ENCODE results near the gene NDUFA6. TPM values are rescaled to one million over a fixed set of nuclear protein-coding genes. Genes with fewer than 3 reads are reported as not detected.
"Not testable (repeated sequence)": the region's sequence is repeated elsewhere in the genome, so short reads cannot be mapped to it uniquely, and the experiment has no call there.

NDUFA6 gene
- total RNA-seq, 2 experiments from 2014 or later: 52.8 to 59.8 TPM

DNA sequence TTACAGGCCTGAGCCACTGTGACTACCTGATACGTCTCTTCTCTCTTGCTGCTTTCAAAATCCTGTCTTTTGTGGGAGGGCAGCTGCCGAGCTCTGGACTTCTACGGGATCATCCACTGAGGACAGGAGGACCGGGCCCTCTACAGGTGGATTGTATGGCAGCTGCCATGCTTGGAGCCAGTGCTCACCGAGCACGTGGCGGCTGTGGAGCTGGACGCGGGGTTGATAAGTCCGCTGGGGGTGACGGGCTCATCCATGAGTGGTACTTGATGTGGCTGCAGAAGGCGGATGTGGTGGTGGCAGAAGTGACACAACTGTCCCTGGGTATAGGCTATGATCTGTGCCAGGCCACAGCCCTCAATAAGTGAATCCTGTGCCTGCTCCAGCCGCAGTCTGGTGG, 41.9 kb upstream of the NDUFA6 start:
- POLR2A ChIA-PET: interaction anchor here (1.3 kb wide), 2 partner anchors 11 to 42 kb away, joined by 4 read pairs; partner anchors contain the start of gene NDUFA6
- no peak overlapping the region for H3K4me3 Mint-ChIP-seq

GRCh38 chr22:42131562-42131961, 41.0 kb upstream of the NDUFA6 start:
- intact Hi-C loops (cut with DNase I, micrococcal nuclease): loop anchor here in 1 of 2 experiments (5.0 kb wide), 1 partner anchor 34 kb away; no protein-coding TSS in a partner anchor
- no peaks in the 10 kb centered on the region for H3K36me3 Mint-ChIP-seq (ENCODE audit: low read depth)
- POLR2A ChIA-PET: no interaction called here

More for the DNA sequence above, 41.9 kb upstream of the NDUFA6 start:
- Mint-ChIP-seq H3K9me3 (no peaks in the 10 kb centered on the region), H3K27ac (no peak overlapping the region), H3K36me3 (ENCODE audit: low read depth) (no peaks in the 10 kb centered on the region), H3K27me3 (no peaks in the 10 kb centered on the region), H3K4me1 (ENCODE audit: low read depth) (peaks cover 9% of the 10 kb centered on the region)
- CTCF ChIA-PET: no interaction called here
- Histone ChIP-seq H3K4me3 (ENCODE audit: low read length) (no peak overlapping the region), H3K9me3 (ENCODE audit: control insufficient read depth in 1 of 2, insufficient read depth in 1 of 2, low read length in 2 of 2) (peaks cover 0 to 6% of the 10 kb centered on the region in 2 experiments), H3K4me1 (ENCODE audit: insufficient read depth, low read length) (no peaks in the 10 kb centered on the region), H3K36me3 (ENCODE audit: insufficient read depth, low read length) (no peaks in the 10 kb centered on the region), H3K27ac (ENCODE audit: low read depth in 1 of 2, low read length in 2 of 2) (no peak overlapping the region), H3K27me3 (ENCODE audit: control insufficient read depth in 1 of 2, insufficient read depth in 2 of 2, low read length in 2 of 2) (no peaks in the 10 kb centered on the region)
- no peak for TF ChIP-seq CTCF (IDR thresholded peaks at IDR 0.05)
- intact Hi-C loops (cut with DNase I, micrococcal nuclease): loop anchor here in 1 of 2 experiments (5.0 kb wide), 1 partner anchor 35 kb away; no protein-coding TSS in a partner anchor
- ATAC-seq (ENCODE audit: poor library complexity) (no peak), DNase-seq (no peak)

DNA sequence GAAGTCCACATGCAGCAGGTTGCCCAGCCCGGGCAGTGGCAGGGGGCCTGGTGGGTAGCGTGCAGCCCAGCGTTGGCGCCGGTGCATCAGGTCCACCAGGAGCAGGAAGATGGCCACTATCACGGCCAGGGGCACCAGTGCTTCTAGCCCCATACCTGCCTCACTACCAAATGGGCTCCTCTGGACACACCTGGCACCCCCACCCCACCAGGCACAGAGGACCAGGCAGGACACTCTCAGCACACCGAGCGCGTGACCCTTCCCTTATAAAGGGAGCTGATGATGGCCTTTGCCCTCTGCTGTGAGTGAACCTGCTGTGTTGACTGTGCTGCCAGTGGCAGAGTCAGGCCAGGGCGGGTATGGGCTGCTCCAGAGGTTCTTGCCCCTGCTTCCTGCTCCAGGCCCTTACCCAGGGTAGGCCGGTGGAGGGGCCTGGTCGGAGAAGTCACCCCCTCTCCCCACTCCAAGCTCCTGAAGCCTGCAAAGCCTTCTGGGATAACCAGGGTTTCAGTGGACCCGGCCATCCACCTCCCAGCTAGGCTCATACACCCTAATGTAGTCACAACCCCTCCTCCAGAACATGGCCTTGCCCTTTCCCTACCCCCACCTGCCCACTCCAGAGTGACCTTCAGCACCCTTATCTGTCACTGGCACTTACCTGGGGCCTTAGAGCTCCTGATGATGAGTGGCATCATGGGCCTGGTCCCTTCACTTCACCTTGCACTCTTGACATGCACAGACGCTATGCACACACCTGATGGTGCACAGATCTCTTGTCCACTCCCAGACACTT, 40.3 kb upstream of the NDUFA6 start, which contains the start of gene CYP2D6:
Gene CYP2D6, minus strand, starts transcription at position 172 of the 793 bp plus-strand sequence. Its CDS starts 19 bp downstream, at position 153.
- ATAC-seq (ENCODE audit: poor library complexity); POLR2A ChIA-PET; H3K4me1 Mint-ChIP-seq (ENCODE audit: low read depth): not testable (repeated sequence)

More at GRCh38 chr22:42131562-42131961, 41.0 kb upstream of the NDUFA6 start:
- no peaks in the 10 kb centered on the region for H3K4me1 ChIP-seq (ENCODE audit: insufficient read depth, low read length)
- no peak overlapping the region for H3K27ac ChIP-seq (ENCODE audit: low read depth in 1 of 2, low read length in 2 of 2)
- H3K27ac Mint-ChIP-seq: no peak overlapping the region
- no peak overlapping the region for H3K4me3 Mint-ChIP-seq
- H3K36me3 ChIP-seq (ENCODE audit: insufficient read depth, low read length): no peaks in the 10 kb centered on the region
- H3K4me1 Mint-ChIP-seq (ENCODE audit: low read depth): peaks cover 9% of the 10 kb centered on the region
- H3K27me3 Mint-ChIP-seq: no peaks in the 10 kb centered on the region
- no peaks in the 10 kb centered on the region for H3K9me3 Mint-ChIP-seq
- ATAC-seq (ENCODE audit: poor library complexity): no peak
- H3K4me3 ChIP-seq (ENCODE audit: low read length): no peak overlapping the region
- no peak for DNase-seq
- CTCF ChIA-PET: no interaction called here
- no peak for TF ChIP-seq CTCF (IDR thresholded peaks at IDR 0.05)
- no peaks in the 10 kb centered on the region for H3K27me3 ChIP-seq (ENCODE audit: control insufficient read depth in 1 of 2, insufficient read depth in 2 of 2, low read length in 2 of 2)
- H3K9me3 ChIP-seq (ENCODE audit: control insufficient read depth in 1 of 2, insufficient read depth in 1 of 2, low read length in 2 of 2): peaks cover 0 to 6% of the 10 kb centered on the region in 2 experiments

DNA sequence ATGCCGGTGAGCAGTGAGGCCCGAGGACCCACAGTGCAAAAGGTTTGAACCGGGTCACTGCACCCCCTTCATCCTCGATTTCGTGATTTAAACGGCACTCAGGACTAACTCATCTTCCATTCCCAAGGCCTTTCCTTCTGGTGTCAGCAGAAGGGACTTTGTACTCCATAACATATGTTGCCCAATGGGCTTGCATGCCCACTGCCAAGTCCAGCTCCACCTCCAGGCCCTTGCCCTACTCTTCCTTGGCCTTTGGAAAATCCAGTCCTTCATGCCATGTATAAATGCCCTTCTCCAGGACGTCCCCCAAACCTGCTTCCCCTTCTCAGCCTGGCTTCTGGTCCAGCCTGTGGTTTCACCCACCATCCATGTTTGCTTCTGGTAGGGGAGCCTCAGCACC, 39.6 kb upstream of the NDUFA6 start:
- H3K36me3 ChIP-seq (ENCODE audit: insufficient read depth, low read length); POLR2A ChIA-PET; H3K27me3 Mint-ChIP-seq; CTCF ChIA-PET; H3K27ac ChIP-seq (ENCODE audit: low read depth in 1 of 2, low read length in 2 of 2); H3K9me3 Mint-ChIP-seq; H3K4me3 ChIP-seq (ENCODE audit: low read length); H3K4me3 Mint-ChIP-seq; H3K36me3 Mint-ChIP-seq (ENCODE audit: low read depth); H3K4me1 ChIP-seq (ENCODE audit: insufficient read depth, low read length); ATAC-seq (ENCODE audit: poor library complexity); H3K27ac Mint-ChIP-seq; H3K27me3 ChIP-seq (ENCODE audit: control insufficient read depth in 1 of 2, insufficient read depth in 2 of 2, low read length in 2 of 2); DNase-seq; H3K4me1 Mint-ChIP-seq (ENCODE audit: low read depth); H3K9me3 ChIP-seq (ENCODE audit: control insufficient read depth in 1 of 2, insufficient read depth in 1 of 2, low read length in 2 of 2): not testable (repeated sequence)
- intact Hi-C loops (cut with DNase I, micrococcal nuclease): loop anchor here in 1 of 2 experiments (5.0 kb wide), 1 partner anchor 33 kb away; no protein-coding TSS in a partner anchor

More for the DNA sequence above, 40.3 kb upstream of the NDUFA6 start, which contains the start of gene CYP2D6:
- intact Hi-C loops (cut with DNase I, micrococcal nuclease): loop anchor here in 1 of 2 experiments (5.0 kb wide), 1 partner anchor 34 kb away; no protein-coding TSS in a partner anchor
- H3K9me3 Mint-ChIP-seq; H3K4me1 ChIP-seq (ENCODE audit: insufficient read depth, low read length); H3K9me3 ChIP-seq (ENCODE audit: control insufficient read depth in 1 of 2, insufficient read depth in 1 of 2, low read length in 2 of 2); H3K27ac ChIP-seq (ENCODE audit: low read depth in 1 of 2, low read length in 2 of 2); H3K4me3 Mint-ChIP-seq; CTCF ChIA-PET; H3K27me3 ChIP-seq (ENCODE audit: control insufficient read depth in 1 of 2, insufficient read depth in 2 of 2, low read length in 2 of 2); H3K36me3 ChIP-seq (ENCODE audit: insufficient read depth, low read length); H3K27me3 Mint-ChIP-seq; H3K4me3 ChIP-seq (ENCODE audit: low read length); H3K27ac Mint-ChIP-seq; H3K36me3 Mint-ChIP-seq (ENCODE audit: low read depth); DNase-seq: not testable (repeated sequence)

GRCh38 chr22:42128776-42129694, 38.5 kb upstream of the NDUFA6 start:
- CTCF ChIA-PET; H3K27me3 Mint-ChIP-seq; H3K4me3 Mint-ChIP-seq; H3K27me3 ChIP-seq (ENCODE audit: control insufficient read depth in 1 of 2, insufficient read depth in 2 of 2, low read length in 2 of 2); H3K4me1 ChIP-seq (ENCODE audit: insufficient read depth, low read length); H3K27ac ChIP-seq (ENCODE audit: low read depth in 1 of 2, low read length in 2 of 2); H3K36me3 Mint-ChIP-seq (ENCODE audit: low read depth); H3K4me1 Mint-ChIP-seq (ENCODE audit: low read depth); H3K9me3 Mint-ChIP-seq; H3K9me3 ChIP-seq (ENCODE audit: control insufficient read depth in 1 of 2, insufficient read depth in 1 of 2, low read length in 2 of 2); intact Hi-C loops (cut with DNase I, micrococcal nuclease); H3K4me3 ChIP-seq (ENCODE audit: low read length); H3K36me3 ChIP-seq (ENCODE audit: insufficient read depth, low read length); H3K27ac Mint-ChIP-seq; ATAC-seq (ENCODE audit: poor library complexity); POLR2A ChIA-PET: not testable (repeated sequence)
- DNase-seq: peak in 2 of 14 experiments; percentile 28 to 42

Measured in CD4-positive, alpha-beta T cell (primary cell).